ENCODE results near the gene RPS2. TPM values are rescaled to one million over a fixed set of nuclear protein-coding genes. Genes with fewer than 3 reads are reported as not detected.

Gene RPS2
- total RNA-seq, 1 donor from 2014 or later: 2,813 TPM

- TF ChIP-seq CTCF (conservative IDR thresholded peaks at IDR 0.05; ENCODE audit: low read depth, low read length): no peak
- H3K4me3 ChIP-seq (ENCODE audit: low read depth, low read length): no peak overlapping the region
- DNase-seq (ENCODE audit: low read depth): no peak
Measured at GRCh38 chr16:1997494-1998359, 33.1 kb upstream of the RPS2 start.

GRCh38 chr16:1993731-1994131 lies 29.1 kb upstream of the RPS2 start:
- no peak overlapping the region for H3K4me3 ChIP-seq (ENCODE audit: low read depth, low read length)
- DNase-seq (ENCODE audit: low read depth): peak; percentile 59
- TF ChIP-seq CTCF (conservative IDR thresholded peaks at IDR 0.05; ENCODE audit: low read depth, low read length): no peak

- H3K4me3 ChIP-seq (ENCODE audit: low read depth, low read length): no peak overlapping the region
- no peak for DNase-seq (ENCODE audit: low read depth)
- no peak for TF ChIP-seq CTCF (conservative IDR thresholded peaks at IDR 0.05; ENCODE audit: low read depth, low read length)
Measured at GRCh38 chr16:1992704-1993317, 28.2 kb upstream of the RPS2 start.

- H3K4me3 ChIP-seq (ENCODE audit: low read depth, low read length): peak overlapping the region; percentile 26
- TF ChIP-seq CTCF (conservative IDR thresholded peaks at IDR 0.05; ENCODE audit: low read depth, low read length): no peak
- no peak for DNase-seq (ENCODE audit: low read depth)
Measured at GRCh38 chr16:1991948-1992703, 27.5 kb upstream of the RPS2 start.

GRCh38 chr16:1991588-1991947 lies 26.9 kb upstream of the RPS2 start:
- peak overlapping the region; percentile 26 for H3K4me3 ChIP-seq (ENCODE audit: low read depth, low read length)
- TF ChIP-seq CTCF (conservative IDR thresholded peaks at IDR 0.05; ENCODE audit: low read depth, low read length): no peak
- no peak for DNase-seq (ENCODE audit: low read depth)

GRCh38 chr16:1991135-1991551 lies 26.5 kb upstream of the RPS2 start:
- no peak for DNase-seq (ENCODE audit: low read depth)
- TF ChIP-seq CTCF (conservative IDR thresholded peaks at IDR 0.05; ENCODE audit: low read depth, low read length): no peak
- H3K4me3 ChIP-seq (ENCODE audit: low read depth, low read length): no peak overlapping the region
